Testis (tissue), 2 donors: ENCODE measurements around the gene CDH10.

Experiments
- POLR2A ChIP-seq: fragments of 450-650 bp; IDR thresholded peaks from one replicate; pipeline ENCODE4 v1.6.1; 2017; ENCODE audit warnings: antibody characterized with exemption, mild to moderate bottlenecking, moderate library complexity
- TF ChIP-seq, protein P1 (sequence below), 3 experiments: fragments of 450-650 bp in 2 of 3; fragments of 200-600 bp in 1 of 3; sonication (generic) in 1 of 3; IDR thresholded peaks; one replicate each; pipeline ENCODE4 v1.5.1; 2016 to 2019; ENCODE audit warnings: antibody characterized with exemption in 3 of 3, mild to moderate bottlenecking in 2 of 3, moderate library complexity in 1 of 3

DNA sequence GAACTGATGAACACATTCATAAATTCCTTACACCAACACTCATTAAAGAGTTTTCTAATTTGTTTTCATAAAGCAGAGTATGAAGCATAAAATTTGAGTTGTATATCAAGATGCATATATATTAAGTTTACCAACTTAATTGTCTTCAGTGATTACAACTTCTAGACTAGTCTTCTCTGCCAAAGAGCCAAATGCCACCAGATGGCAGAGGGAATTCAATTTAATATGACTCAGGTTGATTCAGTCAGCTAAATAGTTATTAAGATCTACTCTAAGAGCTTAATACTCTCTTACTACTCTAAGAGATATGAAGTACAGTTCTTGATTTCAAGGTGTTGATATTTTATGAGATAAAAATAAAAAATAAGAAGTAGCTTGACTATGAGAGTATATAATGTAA is 53.4 kb downstream of the CDH10 start:
- TF ChIP-seq, protein P1, sequence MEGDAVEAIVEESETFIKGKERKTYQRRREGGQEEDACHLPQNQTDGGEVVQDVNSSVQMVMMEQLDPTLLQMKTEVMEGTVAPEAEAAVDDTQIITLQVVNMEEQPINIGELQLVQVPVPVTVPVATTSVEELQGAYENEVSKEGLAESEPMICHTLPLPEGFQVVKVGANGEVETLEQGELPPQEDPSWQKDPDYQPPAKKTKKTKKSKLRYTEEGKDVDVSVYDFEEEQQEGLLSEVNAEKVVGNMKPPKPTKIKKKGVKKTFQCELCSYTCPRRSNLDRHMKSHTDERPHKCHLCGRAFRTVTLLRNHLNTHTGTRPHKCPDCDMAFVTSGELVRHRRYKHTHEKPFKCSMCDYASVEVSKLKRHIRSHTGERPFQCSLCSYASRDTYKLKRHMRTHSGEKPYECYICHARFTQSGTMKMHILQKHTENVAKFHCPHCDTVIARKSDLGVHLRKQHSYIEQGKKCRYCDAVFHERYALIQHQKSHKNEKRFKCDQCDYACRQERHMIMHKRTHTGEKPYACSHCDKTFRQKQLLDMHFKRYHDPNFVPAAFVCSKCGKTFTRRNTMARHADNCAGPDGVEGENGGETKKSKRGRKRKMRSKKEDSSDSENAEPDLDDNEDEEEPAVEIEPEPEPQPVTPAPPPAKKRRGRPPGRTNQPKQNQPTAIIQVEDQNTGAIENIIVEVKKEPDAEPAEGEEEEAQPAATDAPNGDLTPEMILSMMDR (IDR thresholded peaks at IDR 0.05): no peak
- TF ChIP-seq POLR2A: no peak
